GM12891 (cell line): ENCODE results near the gene ZNF217.

ENCODE experiments used
- PAX5 ChIP-seq: IDR thresholded peaks from 2 replicates; pipeline ENCODE4 v1.6.1; 2011; ENCODE audit warnings: low read length, moderate library complexity, mild to moderate bottlenecking; ENCODE audit not compliant: insufficient read depth, severe bottlenecking
- POLR2A ChIP-seq: IDR thresholded peaks from 2 replicates; pipeline ENCODE4 v1.6.1; 2011; ENCODE audit warnings: low read depth, low read length, control low read depth
- POLR2AphosphoS5 ChIP-seq: IDR thresholded peaks from 2 replicates; pipeline ENCODE4 v1.6.1; 2011; ENCODE audit warnings: low read depth, low read length, control low read depth
- POU2F2 ChIP-seq: IDR thresholded peaks from 2 replicates; pipeline ENCODE4 v1.6.1; 2011; ENCODE audit warnings: low read depth, mild to moderate bottlenecking, control low read depth, low read length, moderate library complexity
- TAF1 ChIP-seq: IDR thresholded peaks from 2 replicates; pipeline ENCODE4 v1.6.1; 2011; ENCODE audit warnings: low read depth, low read length, control low read depth

DNA sequence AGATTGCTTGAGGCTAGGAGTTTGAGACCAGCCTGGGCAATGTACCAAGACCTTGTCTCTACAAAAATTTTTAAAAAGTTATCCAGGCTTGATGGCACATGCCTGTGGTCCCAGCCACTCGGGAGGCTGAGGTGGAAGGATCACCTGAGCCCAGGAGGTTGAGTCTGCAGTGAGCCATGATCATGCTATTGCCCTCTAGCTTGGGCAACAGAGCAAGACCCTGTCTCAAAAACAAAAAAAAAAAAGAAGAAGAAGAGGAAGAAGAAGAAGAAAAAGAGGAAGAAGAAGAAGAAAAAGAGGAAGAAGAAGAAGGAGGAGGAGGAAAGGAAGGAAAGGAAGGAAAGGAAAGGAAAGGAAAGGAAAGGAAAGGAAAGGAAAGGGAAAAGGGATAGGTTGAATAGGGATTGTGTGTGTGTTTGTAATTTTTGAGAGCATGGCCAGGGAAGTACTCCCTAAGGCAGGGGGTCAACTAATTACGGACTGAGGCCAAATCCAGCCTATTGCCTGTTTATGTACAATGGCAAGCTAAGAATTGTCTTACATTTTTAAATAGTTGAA is 43.0 kb upstream of the ZNF217 start:
- no peak for TF ChIP-seq POLR2A
- TF ChIP-seq TAF1 = no peak
- no peak for TF ChIP-seq POLR2AphosphoS5
- TF ChIP-seq PAX5 = no peak
- TF ChIP-seq POU2F2 = no peak
